Sigmoid colon (tissue), 4 donors: ENCODE measurements around the gene DUSP7.

Experiments
- EP300 ChIP-seq, 4 donors: sonication (generic); formaldehyde crosslinking; IDR thresholded peaks; one replicate each; pipeline ENCODE4 v1.6.1; 2017; ENCODE audit warnings: antibody characterized with exemption in 4 of 4
- TF ChIP-seq, protein P1 (sequence below), 4 experiments: fragments of 450-650 bp in 3 of 4; fragments of 200-600 bp in 1 of 4; IDR thresholded peaks; one replicate each; pipeline ENCODE4 v1.5.1; 2016 to 2019; ENCODE audit warnings: antibody characterized with exemption in 4 of 4, mild to moderate bottlenecking in 3 of 4, moderate library complexity in 2 of 4

DNA sequence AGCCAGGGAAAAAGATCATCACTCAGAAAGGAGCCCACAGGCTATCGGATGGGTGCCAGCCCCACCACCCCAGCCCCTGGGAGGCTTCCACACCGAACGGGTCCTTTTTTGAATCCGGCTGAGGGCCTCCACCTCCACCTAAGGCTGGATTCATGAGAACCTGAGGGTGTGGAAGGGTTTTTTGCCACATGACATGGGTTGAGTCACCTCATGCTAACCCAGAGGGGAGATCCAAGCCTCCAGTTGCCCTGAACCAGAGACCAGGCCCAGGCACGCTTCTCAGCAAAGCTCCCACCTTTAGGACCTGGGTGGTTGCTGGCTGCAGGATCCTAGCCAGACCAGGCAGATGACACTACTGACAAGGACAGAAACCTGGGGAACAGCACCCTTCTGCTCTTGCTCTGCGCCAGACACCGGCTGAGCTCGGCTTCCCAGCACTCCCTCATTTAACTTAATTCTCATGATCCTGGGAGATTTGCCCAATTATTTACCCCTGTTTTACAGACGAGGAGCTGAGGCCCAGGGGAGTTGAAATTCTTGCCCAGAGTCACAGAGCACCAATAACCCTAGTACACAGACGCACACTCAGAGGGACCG is 25.6 kb downstream of the DUSP7 start:
- TF ChIP-seq, protein P1, sequence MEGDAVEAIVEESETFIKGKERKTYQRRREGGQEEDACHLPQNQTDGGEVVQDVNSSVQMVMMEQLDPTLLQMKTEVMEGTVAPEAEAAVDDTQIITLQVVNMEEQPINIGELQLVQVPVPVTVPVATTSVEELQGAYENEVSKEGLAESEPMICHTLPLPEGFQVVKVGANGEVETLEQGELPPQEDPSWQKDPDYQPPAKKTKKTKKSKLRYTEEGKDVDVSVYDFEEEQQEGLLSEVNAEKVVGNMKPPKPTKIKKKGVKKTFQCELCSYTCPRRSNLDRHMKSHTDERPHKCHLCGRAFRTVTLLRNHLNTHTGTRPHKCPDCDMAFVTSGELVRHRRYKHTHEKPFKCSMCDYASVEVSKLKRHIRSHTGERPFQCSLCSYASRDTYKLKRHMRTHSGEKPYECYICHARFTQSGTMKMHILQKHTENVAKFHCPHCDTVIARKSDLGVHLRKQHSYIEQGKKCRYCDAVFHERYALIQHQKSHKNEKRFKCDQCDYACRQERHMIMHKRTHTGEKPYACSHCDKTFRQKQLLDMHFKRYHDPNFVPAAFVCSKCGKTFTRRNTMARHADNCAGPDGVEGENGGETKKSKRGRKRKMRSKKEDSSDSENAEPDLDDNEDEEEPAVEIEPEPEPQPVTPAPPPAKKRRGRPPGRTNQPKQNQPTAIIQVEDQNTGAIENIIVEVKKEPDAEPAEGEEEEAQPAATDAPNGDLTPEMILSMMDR (IDR thresholded peaks at IDR 0.05) = no peak
- no peak for TF ChIP-seq EP300 (IDR thresholded peaks at IDR 0.05)
